ENCODE data around the gene OR14A16.

Gene OR14A16

DNA sequence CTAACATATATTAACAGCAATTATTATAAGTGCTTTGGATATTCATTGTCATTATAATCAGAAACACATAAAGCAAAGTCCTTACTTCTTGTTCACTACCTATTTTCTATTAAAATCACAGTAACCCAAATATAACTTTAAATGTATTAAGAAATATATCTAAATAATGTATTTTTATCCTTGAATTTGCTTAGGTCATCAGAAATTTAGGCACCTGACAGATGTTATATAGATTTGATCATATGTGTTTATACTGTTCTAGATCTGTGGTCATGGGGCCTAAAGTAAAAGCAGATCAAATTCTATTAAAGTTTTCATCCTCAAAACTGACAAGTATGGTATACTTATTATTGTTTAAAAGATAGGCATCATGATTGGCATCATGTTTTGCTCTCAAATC is 54.3 kb downstream of the OR14A16 start:
- no peak for DNase-seq (ENCODE audit: low read depth, low spot score)
